Dendritic cell treated with granulocyte-macrophage colony-stimulating factor and Interleukin-4, amounts not matched to agents 40 ng/mL and 50 ng/mL, for 4 days (primary cell): ENCODE measurements around the gene GSG1L.
"Not testable (repeated sequence)": the region's sequence is repeated elsewhere in the genome, so short reads cannot be mapped to it uniquely, and the experiment has no call there.

ENCODE experiments used
- H3K27ac Mint-ChIP-seq: one replicate; pipeline ENCODE4 v1.8.0; 2022; ENCODE audit warnings: mild to moderate bottlenecking, mixed read lengths
- H3K27me3 Mint-ChIP-seq: one replicate; pipeline ENCODE4 v1.8.0; 2022; ENCODE audit warnings: mild to moderate bottlenecking, mixed read lengths
- H3K36me3 Mint-ChIP-seq: one replicate; pipeline ENCODE4 v1.8.0; 2022; ENCODE audit warnings: low read depth, mixed read lengths
- H3K4me1 Mint-ChIP-seq: one replicate; pipeline ENCODE4 v1.8.0; 2022; ENCODE audit warnings: low read depth, mixed read lengths
- H3K4me3 Mint-ChIP-seq: one replicate; pipeline ENCODE4 v1.8.0; 2022; ENCODE audit warnings: mild to moderate bottlenecking, moderate library complexity, mixed read lengths
- H3K9me3 Mint-ChIP-seq: one replicate; pipeline ENCODE4 v1.8.0; 2022; ENCODE audit warnings: mixed read lengths
- intact Hi-C: fragments of 100-400 bp; cut with micrococcal nuclease; formaldehyde crosslinking; loops from one replicate; pipeline ENCODE4 v1.15.0; 2022

GSG1L gene

GRCh38 chr16:27753563-27753962, 310.0 kb downstream of the GSG1L start:
- intact Hi-C loops = no loop called here
- Mint-ChIP-seq H3K36me3 (peaks cover 49% of the 10 kb centered on the region), H3K4me3 (no peak overlapping the region), H3K9me3 (no peaks in the 10 kb centered on the region), H3K27me3 (no peaks in the 10 kb centered on the region), H3K4me1 (peaks cover 26% of the 10 kb centered on the region), H3K27ac (no peak overlapping the region)

GRCh38 chr16:27752241-27752640, 311.3 kb downstream of the GSG1L start:
- H3K36me3 Mint-ChIP-seq = peaks cover 37% of the 10 kb centered on the region
- intact Hi-C loops = no loop called here
- no peak overlapping the region for H3K27ac Mint-ChIP-seq
- no peak overlapping the region for H3K4me3 Mint-ChIP-seq
- H3K9me3 Mint-ChIP-seq = no peaks in the 10 kb centered on the region
- H3K4me1 Mint-ChIP-seq = peaks cover 22% of the 10 kb centered on the region
- no peaks in the 10 kb centered on the region for H3K27me3 Mint-ChIP-seq

GRCh38 chr16:27751676-27752075, 311.8 kb downstream of the GSG1L start:
- Mint-ChIP-seq H3K9me3 (no peaks in the 10 kb centered on the region), H3K4me3 (no peak overlapping the region), H3K27me3 (no peaks in the 10 kb centered on the region), H3K36me3 (peaks cover 37% of the 10 kb centered on the region), H3K27ac (no peak overlapping the region), H3K4me1 (peaks cover 17% of the 10 kb centered on the region)
- intact Hi-C loops = no loop called here

DNA sequence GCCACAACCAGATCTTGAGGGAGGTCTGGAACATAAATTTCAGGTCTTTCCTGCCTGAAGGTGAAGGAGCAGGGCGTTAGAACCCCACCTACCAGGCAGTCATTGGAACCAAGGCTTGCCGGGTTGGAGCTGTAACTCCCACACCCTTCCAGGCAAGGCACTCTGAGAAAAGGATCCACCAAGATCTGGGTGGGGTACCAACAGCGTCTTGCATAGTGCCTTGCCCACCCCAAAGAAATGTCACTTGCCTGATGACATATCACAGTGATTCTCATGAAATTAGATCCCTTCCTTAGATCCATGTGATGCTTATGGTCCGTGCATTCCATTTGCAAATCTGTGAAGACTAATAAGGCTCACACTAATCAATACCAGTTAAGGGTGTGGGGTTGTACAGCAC, 312.3 kb downstream of the GSG1L start:
- Mint-ChIP-seq H3K4me1 (peaks cover 12% of the 10 kb centered on the region), H3K27ac (no peak overlapping the region), H3K27me3 (no peaks in the 10 kb centered on the region), H3K9me3 (no peaks in the 10 kb centered on the region), H3K4me3 (no peak overlapping the region), H3K36me3 (peaks cover 37% of the 10 kb centered on the region)
- intact Hi-C loops = no loop called here

GRCh38 chr16:27749946-27750345, 313.6 kb downstream of the GSG1L start:
- no peaks in the 10 kb centered on the region for H3K9me3 Mint-ChIP-seq
- H3K27me3 Mint-ChIP-seq = no peaks in the 10 kb centered on the region
- no peak overlapping the region for H3K27ac Mint-ChIP-seq
- H3K4me1 Mint-ChIP-seq = peaks cover 6% of the 10 kb centered on the region
- intact Hi-C loops = no loop called here
- peaks cover 32% of the 10 kb centered on the region for H3K36me3 Mint-ChIP-seq
- no peak overlapping the region for H3K4me3 Mint-ChIP-seq

DNA sequence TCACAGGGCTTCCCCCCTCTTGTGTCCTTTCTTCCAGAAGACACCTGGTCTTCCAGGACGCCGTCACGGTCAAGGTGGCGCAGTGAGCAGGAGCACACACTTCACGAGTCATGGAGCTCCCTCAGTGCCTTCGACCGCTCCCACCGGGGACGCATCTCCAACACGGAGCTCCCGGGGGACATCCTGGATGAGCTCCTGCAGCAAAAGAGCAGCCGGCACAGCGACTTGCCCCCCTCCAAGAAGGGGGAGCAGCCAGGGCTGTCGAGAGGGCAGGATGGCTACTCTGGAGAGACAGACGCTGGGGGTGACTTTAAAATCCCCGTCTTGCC, 314.0 kb downstream of the GSG1L start:
- Mint-ChIP-seq H3K27me3 (no peaks in the 10 kb centered on the region), H3K9me3 (no peaks in the 10 kb centered on the region), H3K4me1 (peaks cover 6% of the 10 kb centered on the region), H3K4me3 (no peak overlapping the region), H3K36me3 (peaks cover 28% of the 10 kb centered on the region), H3K27ac (no peak overlapping the region)
- intact Hi-C loops = no loop called here

DNA sequence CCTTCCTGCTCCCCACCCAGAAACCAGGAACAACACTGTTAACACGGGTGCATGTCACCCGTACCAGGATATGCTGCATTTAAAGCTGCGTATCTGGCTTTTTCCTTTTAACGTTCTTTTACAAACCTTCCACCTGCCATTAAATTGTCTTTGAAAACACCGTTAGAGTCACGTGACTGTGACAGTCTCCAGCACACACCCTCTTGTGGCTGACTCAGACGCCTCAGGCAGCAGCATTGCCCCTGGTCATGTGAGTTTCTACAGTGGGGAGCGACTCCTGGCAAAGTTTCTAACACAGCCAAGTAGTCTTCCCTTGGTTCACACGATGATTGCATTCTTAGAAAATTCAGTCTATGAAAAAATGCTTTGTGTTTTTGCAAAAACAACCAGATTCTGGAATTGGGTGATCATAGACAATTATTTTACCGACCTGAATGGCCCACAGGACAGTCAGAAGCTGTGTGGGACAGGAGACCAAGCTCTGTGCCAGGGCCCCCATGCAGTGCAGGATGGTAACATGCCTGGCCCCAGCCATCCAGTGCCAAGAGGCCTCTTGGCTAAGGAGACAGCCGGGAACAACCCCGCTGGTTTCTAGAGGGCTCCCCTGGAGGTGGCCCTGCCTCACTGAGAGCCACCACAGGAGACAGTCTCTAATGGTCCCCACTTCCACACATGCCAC, 314.5 kb downstream of the GSG1L start:
- peak overlapping the region; percentile 53 for H3K4me3 Mint-ChIP-seq
- H3K4me1 Mint-ChIP-seq = peaks cover 6% of the 10 kb centered on the region
- H3K36me3 Mint-ChIP-seq = peaks cover 23% of the 10 kb centered on the region
- intact Hi-C loops = no loop called here
- H3K9me3 Mint-ChIP-seq = no peaks in the 10 kb centered on the region
- H3K27ac Mint-ChIP-seq = no peak overlapping the region
- H3K27me3 Mint-ChIP-seq = no peaks in the 10 kb centered on the region

- Mint-ChIP-seq H3K36me3 (peaks cover 15% of the 10 kb centered on the region), H3K4me3 (no peak overlapping the region), H3K4me1 (peaks cover 6% of the 10 kb centered on the region), H3K27ac (no peak overlapping the region), H3K9me3 (no peaks in the 10 kb centered on the region), H3K27me3 (no peaks in the 10 kb centered on the region)
- intact Hi-C loops = no loop called here
Observed at GRCh38 chr16:27747946-27748345, 315.6 kb downstream of the GSG1L start.

DNA sequence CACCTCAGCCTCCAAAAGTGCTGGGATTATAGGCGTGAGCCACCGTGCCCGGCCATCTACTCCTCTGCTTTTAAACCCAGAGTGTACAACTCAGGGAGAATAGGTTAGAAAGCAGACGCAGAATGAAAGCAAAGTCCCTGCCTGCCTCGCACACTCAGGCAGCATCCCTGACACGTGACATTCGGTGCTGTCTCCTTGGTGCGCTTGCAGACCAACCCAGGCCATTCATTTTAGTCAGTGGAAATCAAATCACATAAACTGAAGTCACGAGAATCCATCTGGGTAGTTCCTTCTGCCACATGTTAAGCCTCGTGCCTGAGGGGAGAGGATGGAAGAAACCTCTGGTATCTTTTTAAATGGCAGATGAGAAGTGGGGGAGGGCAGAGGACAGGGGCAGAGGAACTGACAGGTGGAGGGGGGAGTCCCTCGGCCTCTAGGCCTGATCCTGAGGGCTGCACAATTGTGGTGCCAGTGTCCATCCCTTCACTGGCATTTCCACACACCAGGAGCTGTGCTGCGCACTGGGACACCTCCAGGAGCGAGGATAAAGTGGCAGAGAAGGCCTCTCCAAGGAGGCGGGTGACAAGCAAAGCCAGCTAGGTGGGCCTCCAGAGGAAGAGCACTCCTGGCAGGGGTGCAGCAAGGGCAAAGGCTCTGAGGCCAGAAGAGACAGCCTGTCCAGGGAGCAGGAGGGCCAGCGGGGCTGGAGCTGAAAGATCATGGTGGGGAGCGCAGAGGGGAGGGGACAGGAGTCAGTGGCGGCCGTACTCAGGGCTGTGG, 317.2 kb downstream of the GSG1L start:
- Mint-ChIP-seq H3K9me3 (no peaks in the 10 kb centered on the region), H3K27me3 (no peaks in the 10 kb centered on the region), H3K36me3 (peaks cover 20% of the 10 kb centered on the region), H3K27ac (no peak overlapping the region), H3K4me3 (no peak overlapping the region), H3K4me1 (peaks cover 6% of the 10 kb centered on the region)
- intact Hi-C loops = no loop called here

DNA sequence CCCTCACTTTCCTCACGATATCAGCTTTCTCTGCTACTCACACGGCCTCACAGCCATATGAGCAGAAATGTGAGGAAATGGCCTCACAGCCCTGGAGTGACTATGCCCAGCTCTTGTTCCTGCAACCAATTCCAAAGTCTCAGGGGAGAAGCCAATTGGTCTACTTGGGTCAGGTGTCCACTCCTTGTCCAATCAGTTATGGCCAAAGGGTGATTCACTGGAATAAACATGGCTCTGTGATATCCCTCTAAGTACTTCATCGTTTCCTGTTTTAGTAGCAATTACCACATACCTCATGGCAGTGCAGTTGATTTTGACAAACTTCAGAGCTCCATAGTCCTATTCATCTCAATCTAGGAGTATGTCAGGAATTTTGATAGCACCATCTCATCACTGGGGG, 318.2 kb downstream of the GSG1L start:
- Mint-ChIP-seq H3K9me3 (no peaks in the 10 kb centered on the region), H3K4me1 (peaks cover 6% of the 10 kb centered on the region), H3K27me3 (no peaks in the 10 kb centered on the region), H3K4me3 (no peak overlapping the region), H3K27ac (no peak overlapping the region), H3K36me3 (peaks cover 28% of the 10 kb centered on the region)
- intact Hi-C loops = no loop called here

GRCh38 chr16:27743963-27744362, 319.6 kb downstream of the GSG1L start:
- H3K4me1 Mint-ChIP-seq = peaks cover 4% of the 10 kb centered on the region
- no peaks in the 10 kb centered on the region for H3K9me3 Mint-ChIP-seq
- peaks cover 29% of the 10 kb centered on the region for H3K36me3 Mint-ChIP-seq
- no peak overlapping the region for H3K4me3 Mint-ChIP-seq
- no peaks in the 10 kb centered on the region for H3K27me3 Mint-ChIP-seq
- intact Hi-C loops = no loop called here
- no peak overlapping the region for H3K27ac Mint-ChIP-seq

DNA sequence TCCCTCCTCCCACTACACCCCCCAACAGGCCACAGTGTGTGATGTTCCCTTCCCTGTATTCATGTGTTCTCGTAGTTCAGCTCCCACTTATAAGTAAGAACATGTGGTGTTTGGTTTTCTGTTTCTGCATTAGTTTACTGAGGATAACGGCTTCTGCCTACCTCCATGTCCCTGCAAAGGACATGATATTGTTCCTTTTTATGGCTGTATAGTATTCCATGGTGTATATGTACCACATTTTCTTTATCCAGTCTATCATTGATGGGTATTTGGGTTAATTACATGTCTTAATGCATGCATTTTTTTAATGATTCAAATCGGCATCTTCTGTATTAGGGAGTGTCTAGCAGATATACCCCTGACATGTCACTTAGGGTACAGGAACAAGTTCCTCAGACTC, 320.5 kb downstream of the GSG1L start:
- intact Hi-C loops, H3K4me1 Mint-ChIP-seq, H3K27me3 Mint-ChIP-seq, H3K4me3 Mint-ChIP-seq, H3K9me3 Mint-ChIP-seq, H3K27ac Mint-ChIP-seq: not testable (repeated sequence)
- peaks cover 35% of the 10 kb centered on the region for H3K36me3 Mint-ChIP-seq

- Mint-ChIP-seq H3K36me3 (peaks cover 41% of the 10 kb centered on the region), H3K27ac (no peak overlapping the region), H3K27me3 (no peaks in the 10 kb centered on the region), H3K4me3 (no peak overlapping the region), H3K4me1 (no peaks in the 10 kb centered on the region), H3K9me3 (no peaks in the 10 kb centered on the region)
- intact Hi-C loops = no loop called here
Observed at GRCh38 chr16:27742333-27742732, 321.2 kb downstream of the GSG1L start.

GRCh38 chr16:27740496-27741201, 322.9 kb downstream of the GSG1L start:
- Mint-ChIP-seq H3K4me1 (no peaks in the 10 kb centered on the region), H3K27ac (no peak overlapping the region), H3K27me3 (no peaks in the 10 kb centered on the region), H3K36me3 (peaks cover 58% of the 10 kb centered on the region), H3K4me3 (no peak overlapping the region), H3K9me3 (no peaks in the 10 kb centered on the region)
- intact Hi-C loops = no loop called here
